ENCODE data around the gene UCN2.
A peak's percentile ranks its signal among the peaks of the same experiment; 100 is the strongest.

Gene UCN2

DNA sequence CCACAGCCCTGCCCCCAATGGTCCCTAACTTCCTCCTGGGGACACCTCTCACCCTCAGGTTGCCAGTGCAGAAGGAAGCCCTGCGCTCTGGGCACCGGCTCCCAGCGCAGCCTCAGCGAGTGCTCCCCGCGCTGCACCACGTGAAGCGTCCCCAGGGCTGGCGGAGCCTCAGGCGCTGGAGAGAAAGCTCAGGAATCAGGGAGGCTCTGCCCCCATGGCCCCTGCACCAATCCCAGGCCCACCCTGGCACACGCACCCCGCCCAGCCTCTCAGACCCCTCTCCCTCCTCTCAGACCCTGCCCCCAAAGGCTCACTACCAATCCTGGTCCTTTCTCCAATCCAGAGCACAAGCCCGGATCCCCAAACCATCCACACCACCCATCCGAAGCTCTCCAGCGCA lies 24.6 kb upstream of the UCN2 start:
- DNase-seq, result no peak

DNA sequence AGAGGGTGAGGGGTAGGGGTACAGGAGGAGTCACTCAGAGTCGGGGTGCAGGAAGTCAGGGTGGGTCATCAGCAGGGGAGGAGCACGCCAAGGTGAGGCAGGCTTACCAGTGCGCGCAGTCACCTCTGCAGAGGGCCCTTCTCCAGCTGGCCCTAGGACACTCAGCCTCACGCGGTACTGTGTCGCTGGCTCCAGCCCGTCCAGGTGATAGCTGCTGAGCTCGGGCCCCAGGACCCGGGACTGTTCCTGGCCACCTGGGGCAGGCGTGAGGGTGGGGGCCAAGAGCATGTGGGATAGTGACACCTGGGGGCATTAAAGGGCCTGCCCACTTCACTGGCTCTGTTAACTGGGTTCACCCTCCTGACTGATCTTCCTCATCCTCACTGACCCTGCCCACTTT lies 24.1 kb upstream of the UCN2 start:
- DNase-seq, result no peak

DNA sequence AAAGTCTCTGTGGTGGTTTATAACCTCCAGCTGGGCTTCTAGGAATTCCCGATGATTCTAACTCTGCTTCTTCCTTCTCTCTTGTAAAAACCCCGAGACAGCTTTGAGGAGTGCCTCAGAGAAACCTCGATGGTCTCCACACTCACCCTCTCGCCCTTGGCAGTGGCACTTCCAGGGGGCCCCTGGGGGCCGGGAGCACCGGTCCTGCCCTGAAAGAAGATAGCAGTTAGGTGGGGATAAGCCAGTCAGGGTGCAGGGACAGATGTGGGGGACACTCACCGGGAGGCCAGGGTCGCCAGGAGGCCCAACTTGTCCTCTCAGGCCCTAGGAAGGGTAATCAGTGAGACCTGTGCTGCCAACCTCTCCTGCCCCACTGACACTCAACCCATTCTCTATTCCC lies 21.8 kb upstream of the UCN2 start:
- no peak for DNase-seq

DNA sequence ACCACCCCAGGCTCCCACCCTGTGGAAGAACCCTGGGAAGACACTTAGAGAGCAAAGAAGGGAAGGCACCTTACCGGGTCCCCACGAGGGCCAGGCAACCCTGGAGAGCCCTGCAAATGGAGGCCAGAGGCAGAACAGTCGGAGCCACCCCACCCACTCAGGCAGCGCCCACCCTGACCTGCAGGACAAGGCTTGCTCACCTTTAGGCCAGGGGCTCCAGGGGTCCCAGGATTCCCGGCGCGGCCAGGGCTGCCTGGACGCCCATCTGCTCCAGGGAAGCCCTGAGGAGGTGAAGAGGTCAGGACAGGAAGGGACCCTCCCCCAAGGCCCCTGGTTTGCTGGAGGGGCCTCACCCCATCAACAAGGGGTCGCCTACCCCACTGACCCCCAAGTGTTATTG lies 21.3 kb upstream of the UCN2 start:
- DNase-seq, result no peak

DNA sequence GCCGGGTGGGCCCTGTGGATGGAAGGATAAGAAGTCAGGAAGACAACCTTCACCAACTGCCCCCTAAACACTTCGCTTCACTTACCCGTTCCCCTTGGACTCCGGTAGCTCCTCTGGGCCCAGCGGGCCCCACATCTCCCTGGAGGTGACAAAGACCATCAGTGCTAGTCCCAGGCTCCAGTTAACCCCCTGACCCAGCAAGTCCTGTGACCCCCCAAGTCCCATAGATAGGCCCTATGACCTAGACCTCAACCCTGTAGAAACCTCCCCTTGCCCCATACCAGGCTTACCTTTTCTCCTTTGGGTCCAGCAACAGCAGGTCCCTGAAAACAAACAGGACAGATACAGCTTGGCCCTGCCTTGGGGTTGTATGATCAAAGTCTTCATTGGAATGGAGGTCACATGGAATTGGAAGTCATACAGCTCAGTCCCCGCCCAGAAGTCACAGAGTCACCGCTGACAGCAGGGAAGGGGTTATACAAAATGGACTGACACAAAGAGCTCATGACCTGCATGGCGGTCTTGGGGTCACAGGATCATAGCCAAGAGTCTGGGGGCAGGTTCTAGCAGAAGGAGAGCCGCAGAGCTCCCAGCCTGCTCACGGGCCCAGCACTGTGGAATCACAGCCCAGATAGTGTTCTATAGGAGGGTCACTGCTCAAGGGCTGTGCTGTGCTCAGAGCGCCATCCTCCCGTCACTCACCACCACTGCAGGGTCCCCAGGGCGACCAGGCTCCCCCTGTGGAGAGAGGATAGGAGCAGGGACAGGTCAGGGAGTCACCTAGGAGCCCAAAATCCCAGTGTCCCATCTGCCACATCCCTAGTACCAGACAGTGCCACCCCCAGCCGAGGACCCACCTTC lies 18.3 kb upstream of the UCN2 start:
- DNase-seq, result no peak

DNA sequence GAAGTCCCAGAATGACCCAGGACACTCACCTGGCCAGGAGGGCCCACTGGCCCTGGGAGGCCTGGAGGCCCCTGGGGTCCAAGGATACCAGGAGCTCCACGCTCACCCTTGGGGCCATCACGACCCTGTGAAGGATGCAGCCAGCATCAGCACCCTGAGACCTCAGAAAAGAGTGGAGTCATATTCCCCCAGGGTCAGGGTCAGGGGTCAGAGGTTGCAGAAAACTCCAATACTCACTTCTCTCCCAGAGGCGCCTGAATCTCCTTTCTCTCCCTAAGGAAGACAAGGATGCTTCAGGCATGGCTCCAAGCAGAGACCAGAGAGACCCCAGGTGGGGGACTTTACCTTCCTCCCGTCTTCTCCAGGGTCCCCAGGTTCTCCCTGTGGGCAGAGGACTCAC lies 13.1 kb upstream of the UCN2 start:
- DNase-seq, result no peak

DNA sequence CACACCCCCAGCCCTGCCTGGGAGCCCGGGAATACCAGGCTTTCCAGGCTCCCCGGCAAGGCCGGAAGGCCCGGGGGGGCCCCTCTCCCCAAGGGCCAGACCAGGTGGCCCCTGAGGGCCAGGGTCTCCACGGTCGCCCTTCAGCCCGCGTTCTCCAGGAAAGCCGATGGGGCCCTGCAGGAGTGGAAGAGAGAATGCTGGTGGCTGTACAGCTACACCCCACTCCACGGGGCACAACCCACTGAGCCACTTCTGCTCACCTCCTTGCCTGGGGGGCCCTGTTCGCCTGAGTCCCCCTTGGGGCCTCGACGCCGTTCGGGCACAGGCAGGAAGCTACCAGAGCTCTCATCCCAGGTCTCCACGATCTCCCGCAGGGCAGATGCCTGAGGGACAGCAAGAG lies 11.8 kb upstream of the UCN2 start:
- DNase-seq, result no peak

DNA sequence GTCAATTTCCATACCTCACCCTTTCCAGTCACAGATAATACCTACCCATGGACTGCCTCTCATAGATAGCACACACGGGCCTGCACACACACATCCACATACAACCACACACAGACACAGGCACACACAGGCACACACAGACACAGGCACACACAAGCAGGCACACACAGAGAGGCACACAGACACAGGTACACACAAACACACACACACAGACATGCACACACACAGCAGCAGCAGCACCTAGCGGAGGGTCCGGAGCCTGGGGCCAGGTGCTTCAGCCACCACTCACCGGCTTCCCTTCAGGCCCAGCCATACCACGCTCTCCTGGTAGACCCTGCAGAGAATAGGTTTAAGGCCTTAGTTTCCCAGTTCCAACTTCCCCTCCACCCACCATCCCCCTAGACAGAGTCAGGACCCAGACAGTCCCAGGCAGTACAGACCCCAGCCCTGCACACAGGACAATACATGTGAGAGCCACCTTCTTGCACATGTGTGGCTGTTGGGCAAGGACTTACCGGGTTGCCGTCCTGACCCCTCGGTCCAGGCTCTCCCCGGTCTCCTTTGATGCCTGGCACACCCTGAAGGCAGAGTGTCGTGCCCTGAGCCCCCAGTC lies 10.5 kb upstream of the UCN2 start:
- DNase-seq, result no peak

DNA sequence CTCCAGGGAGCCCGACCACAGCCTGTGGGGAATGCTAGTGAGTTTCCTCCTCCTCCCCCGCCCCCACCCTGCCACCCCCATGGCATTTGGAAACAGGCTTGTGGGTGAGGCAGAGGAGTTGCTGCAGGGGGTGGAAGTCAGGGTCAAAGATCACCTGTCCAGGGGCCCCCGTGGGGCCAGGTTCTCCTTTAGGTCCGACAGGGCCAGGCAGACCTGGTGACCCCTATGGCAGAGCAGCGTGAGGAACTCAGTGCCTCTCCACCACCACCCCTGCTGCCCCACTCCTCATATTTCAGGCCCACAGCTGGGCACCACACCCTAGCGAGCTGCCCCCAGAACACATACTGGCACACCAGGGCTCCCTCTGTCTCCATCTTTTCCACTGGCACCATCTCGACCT lies 8.9 kb upstream of the UCN2 start:
- DNase-seq, result no peak

DNA sequence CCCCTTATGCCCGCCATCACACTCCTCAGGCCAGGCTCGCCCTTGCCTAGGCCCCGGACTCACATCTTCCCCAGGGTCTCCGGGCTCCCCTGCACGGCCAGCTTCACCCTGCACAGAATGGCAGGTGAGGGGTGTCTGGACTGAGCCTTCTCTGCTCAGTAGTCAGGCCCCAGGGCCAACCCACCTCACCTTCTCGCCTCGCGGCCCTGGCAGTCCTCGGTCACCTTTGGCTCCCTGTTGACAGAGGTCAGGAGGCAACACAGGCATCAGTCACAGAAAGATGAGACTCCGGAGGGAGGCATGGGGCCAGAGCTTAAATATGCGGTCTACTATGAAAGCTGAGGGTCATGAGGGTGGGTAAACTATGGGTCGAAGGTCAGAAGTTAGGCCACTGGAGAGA lies 8.4 kb upstream of the UCN2 start:
- no peak for DNase-seq

DNA sequence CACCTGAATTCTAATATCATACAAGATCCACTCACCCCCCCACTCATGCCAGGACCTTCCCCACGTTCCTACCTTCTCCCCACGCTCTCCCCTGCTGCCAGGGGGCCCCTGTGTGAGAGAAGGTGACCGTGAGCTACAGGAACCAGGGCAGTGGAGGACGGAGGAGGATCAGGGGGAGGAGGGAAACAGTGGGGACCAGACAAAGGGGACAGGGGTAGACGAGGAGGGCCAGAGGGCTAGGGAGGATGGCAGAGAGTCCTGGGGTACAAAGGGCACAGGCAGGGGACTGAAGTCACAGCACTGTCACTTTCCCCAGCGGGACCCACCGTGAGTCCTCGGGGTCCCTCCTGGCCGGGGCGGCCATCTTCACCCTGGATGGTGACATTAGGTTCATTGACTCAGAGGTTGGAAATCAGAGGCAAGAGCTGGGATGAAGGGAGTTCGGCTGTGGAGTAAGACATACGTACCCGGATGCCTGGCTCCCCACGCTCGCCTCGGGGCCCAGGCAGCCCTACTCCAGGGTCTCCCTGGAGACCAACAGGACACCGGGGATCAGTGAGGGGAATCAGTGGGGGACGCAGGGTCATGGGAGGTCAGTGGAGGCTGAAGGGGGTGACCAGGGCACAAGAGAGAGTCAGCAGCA lies 6.3 kb upstream of the UCN2 start:
- no peak for DNase-seq

DNA sequence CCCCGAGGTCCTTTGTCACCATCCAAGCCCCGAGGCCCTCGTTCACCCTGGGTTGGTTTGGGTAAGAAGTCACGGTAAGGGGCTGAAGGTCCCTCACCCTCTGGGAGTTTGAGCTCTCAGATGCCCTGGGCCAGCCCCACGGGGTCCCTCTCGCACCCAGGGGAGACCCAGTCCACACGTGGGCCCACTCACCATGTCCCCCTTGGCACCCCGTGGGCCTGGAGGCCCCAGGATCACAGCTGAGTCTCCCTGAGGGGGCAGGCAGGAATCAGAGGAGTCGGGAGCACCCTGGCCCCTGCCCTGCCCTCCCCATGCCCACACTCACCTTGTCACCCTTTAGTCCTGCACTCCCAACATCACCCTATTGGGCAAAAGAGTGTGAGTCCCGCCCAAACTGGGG lies 5.8 kb upstream of the UCN2 start:
- no peak for DNase-seq

DNA sequence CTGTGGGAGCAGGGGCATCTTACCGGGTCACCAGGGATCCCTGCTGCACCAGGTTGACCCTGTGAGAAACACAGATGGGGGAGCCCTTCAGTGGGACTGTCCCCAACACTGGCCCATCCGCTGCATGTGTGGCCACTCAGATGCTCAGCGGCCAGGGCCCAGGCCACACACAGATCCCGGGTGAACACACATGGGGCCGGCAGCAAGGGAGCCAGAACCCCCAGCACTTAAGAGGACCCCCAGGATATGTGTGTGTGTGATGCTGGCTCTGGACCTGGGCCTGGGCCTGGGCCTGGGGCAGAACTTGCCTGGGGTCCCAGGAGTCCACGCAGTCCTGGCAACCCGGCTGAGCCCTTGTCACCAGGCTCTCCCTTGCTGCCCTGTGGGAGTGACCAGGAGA lies 4.9 kb upstream of the UCN2 start:
- no peak for DNase-seq

DNA sequence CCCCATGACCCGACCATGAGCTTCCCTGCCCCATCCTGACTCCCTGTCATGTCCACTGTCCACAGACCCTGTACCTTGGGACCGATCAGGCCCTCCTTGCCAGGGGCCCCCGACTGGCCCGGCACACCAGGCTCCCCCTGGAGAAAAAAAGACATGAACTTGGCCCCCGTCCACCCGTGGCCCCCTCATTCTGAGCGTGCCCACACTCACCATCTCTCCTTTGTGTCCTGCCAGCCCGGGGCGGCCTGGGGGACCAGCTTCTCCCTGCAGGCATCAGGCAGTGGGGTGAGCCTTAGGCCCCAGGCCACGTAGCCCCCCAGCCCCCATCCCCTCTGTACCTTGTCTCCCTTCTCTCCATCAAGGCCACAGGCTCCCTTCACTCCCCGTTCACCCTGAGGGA lies 3.9 kb upstream of the UCN2 start:
- DNase-seq, result no peak

DNA sequence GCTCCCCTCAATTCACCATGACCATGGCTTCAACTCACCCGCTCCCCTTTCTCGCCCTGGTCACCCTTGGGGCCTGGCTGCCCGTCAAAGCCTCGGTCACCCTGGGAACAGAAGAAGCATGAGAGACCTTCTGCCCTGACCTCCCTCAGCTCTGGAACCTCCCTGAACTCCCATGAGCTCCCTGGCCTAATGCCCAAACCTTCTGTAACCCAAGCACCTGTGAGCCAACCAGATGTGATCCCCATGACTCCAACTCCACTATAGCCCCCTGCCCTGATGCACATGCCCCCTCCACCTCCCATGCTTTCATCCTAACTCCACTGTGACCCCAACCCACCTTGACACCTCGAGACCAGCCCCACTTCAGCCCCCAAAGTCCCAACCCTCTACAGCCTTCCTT lies 3.5 kb upstream of the UCN2 start:
- no peak for DNase-seq

DNA sequence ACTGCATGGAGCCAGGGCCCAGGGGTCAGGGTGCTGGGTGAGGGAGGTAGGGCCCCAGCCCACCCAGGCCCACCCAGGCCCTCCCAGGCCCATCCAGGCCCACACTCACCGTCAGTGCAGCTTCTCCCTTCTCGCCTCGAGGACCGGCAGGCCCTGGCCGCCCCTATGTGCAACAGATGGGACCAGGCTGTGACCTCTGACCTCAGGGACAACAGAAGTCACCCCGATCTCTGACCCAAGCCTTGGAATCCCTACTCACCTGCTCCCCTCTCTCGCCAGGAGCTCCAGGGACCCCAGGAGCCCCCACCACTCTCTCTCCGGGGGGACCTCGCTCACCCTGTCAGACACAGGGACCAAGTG lies 2.8 kb upstream of the UCN2 start:
- DNase-seq, result no peak

DNA sequence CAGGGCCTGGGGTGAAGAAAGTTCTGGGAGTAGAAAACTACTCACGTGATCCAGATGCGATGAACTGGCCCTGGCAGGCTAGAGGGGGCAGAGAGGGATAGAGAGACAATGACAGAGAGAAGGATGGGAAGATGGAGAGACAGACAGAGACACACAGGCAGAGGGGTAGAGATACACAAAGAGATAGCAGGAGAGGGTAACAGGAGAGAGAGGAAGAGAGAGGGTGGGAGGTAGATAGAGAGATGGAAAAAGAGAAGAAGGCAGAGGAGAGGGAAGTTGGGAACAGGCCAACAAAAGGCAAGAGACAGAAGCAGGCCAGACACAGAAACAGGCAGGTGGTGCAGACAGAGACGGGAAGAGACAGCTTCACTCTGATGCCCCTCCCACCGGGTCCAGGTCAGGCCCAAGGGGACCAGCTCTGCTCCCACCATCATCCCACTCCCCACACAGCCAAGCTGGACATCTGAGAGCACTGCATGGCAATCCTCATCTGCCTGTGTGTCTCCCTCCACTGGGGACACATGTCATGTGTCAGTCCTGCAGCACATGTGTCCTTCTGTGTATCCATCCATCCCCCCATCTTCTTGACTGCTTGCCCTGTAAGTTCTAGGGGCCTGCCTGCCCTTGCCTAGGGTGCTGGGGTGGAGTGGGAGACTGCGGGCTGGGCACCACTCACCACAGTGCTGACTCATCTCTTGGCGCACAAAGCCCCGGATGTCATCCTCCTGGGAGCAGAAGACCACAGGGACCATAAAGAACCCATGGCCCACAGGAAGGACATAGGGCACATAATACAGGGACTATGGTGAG lies 2.2 kb upstream of the UCN2 start:
- peak; percentile 70 for DNase-seq

DNA sequence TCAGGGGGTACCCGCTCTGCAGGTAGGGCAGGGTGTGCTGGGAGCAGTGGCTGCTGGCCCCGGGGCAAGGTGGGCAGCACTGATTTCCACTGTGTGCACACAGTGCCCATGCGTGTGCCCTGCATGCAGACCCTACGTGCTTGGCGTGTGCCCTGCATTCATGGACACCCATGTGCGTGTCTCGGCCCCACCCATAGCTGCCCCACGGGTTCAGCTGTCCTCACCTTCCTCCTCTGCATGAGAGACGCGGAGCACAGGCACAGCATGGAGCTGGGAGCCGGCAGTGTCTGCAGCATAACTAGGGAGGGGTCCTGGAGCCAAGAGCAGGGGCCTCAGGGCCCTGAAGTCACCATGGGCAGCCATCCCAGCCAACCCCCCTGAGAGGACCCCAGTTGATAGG lies 1.6 kb upstream of the UCN2 start:
- DNase-seq, result no peak

DNA sequence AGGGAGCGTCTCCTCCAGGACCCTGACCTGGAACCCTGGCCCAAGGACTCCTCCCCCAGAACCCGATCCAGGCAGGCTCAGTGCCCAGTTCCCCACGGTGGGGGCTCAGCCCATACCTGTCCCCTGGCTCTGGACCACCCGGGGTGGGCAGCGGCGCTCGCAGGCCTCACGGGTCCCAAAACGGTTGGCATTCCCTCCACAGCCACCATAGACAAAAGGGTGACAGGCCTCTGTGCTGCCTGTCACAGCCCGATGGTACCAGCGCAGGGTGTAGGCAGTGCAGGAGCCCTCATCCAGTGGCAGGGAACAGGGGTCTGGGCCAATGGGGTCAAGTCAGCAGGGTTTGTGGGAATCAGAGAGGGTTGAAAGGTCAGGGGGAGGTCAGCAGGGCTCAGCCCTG lies 1.1 kb upstream of the UCN2 start:
- no peak for DNase-seq

DNA sequence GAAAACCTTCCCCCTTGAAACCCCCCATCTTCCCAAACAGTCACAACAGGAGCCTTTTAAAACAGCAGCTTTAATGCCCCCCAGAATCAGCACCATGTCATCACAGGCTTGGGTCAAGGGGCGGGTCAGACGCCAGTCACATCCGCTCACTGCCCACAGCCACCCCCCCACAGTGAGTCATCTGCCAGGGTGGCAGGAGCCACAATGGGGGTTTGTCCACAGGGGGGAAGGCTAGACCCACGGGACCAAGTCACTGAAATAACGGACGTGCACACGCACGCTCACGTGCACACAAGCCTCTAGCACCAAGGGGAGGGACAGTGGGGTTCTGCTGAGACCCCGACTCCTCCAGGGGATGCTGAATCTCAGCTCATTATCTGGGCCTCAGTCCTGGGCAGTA lies 441 bp upstream of the UCN2 start:
- peak; percentile 49 for DNase-seq

DNA sequence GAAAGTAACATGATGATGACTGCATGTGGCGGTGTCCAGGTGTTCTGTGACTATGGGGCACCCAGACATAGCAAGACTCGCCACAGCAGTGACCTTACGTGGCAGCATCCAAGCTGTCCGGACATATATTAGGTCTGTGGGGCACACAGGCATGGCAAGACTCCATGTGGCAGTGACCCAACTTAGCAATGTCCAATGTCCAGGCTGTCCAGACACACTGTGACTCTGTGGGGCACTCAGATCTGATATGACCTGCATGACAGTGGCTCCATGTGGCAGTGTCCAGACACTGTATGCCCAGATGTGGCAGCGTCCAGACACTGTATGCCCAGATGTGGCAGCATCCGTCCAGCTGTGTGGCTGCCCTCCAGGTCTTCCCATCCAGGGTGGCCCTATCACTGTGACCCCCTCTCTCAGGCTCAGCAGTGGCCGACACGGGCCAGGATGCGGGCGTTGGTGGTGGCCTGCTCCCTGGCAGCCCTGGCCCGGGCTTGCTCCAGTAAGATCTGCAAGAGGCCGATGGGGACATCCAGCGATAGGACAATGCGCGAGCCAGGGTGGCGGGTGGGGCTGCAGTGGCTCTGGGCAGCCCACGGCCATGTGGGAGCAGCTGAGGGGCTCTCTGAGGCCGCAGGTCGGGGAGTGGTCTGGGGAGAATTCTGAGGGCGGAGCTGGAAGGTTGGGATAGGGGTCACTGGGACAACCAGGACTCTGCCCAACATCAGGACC lies 1.1 kb downstream of the UCN2 start:
- DNase-seq, result no peak

DNA sequence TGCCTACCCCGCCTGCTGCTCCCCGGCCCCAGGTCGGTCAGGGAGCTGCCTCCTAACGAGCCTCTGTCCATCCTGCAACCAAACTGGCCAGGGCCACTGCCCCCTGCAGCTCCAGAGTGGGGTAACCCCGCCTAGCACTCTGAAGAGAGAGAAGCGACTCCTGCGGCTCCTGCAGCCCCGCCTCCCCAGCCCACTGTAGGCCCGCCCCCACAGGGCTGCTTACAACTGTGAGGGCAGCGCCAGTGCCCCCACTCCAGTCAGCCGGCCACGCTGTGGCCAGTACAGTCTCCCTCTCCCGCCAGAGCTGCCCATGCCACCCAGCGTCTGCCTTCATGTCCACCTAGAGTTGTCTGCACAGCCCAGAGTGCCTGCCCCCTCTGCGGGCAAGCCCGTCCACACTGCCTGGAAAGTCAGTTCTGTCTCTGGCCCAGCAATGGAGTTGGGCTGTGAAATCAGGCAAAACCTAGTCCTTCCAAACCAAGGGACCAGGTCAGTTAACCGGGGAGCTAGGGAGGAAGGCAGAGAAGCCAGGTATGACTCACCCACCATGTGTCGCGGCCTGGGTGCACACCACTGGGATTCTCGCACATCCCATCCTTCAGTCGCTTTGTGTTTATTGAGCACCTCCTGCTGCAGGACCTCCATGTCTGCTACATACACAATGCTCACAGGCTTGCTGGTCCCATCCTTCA lies 2.4 kb downstream of the UCN2 start:
- DNase-seq, result no peak

Measured in NCI-H226 (cell line).